IMR-90 (cell line): ENCODE data around the gene ACAP1. TPM values are rescaled to one million over a fixed set of nuclear protein-coding genes. Genes with fewer than 3 reads are reported as not detected.

Source experiments
- ATAC-seq: fragments of 200-7000 bp; cut with Tn5 transposase; 2 replicates; pipeline ENCODE4 v1.9.1; 2020; ENCODE audit warnings: low read depth, mild to moderate bottlenecking, moderate library complexity
- BruUV-seq: library from RNA; stranded (reverse); fragments of 400-500 nt; replicated peaks from 2 replicates; lab custom pipeline; 2021; lab: Mats Ljungman, UMichigan
- CTCF ChIA-PET: fragments of 300-600 bp; formaldehyde crosslinking; extraction: SDS; loops from one replicate; lab custom pipeline; 2021; ENCODE audit warnings: antibody characterized with exemption; lab: Yijun Ruan, JAX
- POLR2A ChIA-PET: fragments of 300-600 bp; sonication (Branson Sonifier 250); formaldehyde crosslinking; loops from one replicate; lab custom pipeline; 2022; ENCODE audit warnings: antibody characterized with exemption; ENCODE audit not compliant: unreplicated experiment; lab: Charles Lee
- DNase-seq: peaks from one replicate; pipeline ENCODE4 v3.0.0; 2013
- H2AFZ ChIP-seq: replicated peaks from 2 replicates; pipeline ENCODE3; 2013; ENCODE audit warnings: low read length, mild to moderate bottlenecking; ENCODE audit not compliant: poor library complexity
- H2AK5ac ChIP-seq: 2 replicates; pipeline ENCODE4 v1.6.1; 2013; ENCODE audit warnings: low read depth, low read length, inconsistent platforms
- H2AK9ac ChIP-seq: replicated peaks from 2 replicates; pipeline ENCODE3; 2013; ENCODE audit warnings: mild to moderate bottlenecking, low read depth, low read length, moderate library complexity; ENCODE audit not compliant: poor library complexity
- H2BK120ac ChIP-seq: 2 replicates; pipeline ENCODE4 v1.6.1; 2013; ENCODE audit warnings: low read depth, low read length, inconsistent platforms
- H2BK15ac ChIP-seq: 3 replicates; pipeline ENCODE4 v1.6.1; 2013; ENCODE audit warnings: low read depth, low read length, inconsistent platforms
- H2BK20ac ChIP-seq: 2 replicates; pipeline ENCODE4 v1.6.1; 2013; ENCODE audit warnings: low read depth, mild to moderate bottlenecking, inconsistent platforms, low read length, moderate library complexity
- H2BK5ac ChIP-seq: 2 replicates; pipeline ENCODE4 v1.6.1; 2013; ENCODE audit warnings: mild to moderate bottlenecking, low read depth, low read length, inconsistent platforms; ENCODE audit not compliant: poor library complexity, severe bottlenecking
- H3K14ac ChIP-seq: replicated peaks from 2 replicates; pipeline ENCODE4 v1.6.1; 2013; ENCODE audit warnings: low read depth, low read length, inconsistent platforms
- H3K18ac ChIP-seq: 2 replicates; pipeline ENCODE4 v1.6.1; 2013; ENCODE audit warnings: low read depth, low read length, control low read depth
- H3K23ac ChIP-seq: 2 replicates; pipeline ENCODE4 v1.6.1; 2013; ENCODE audit warnings: low read depth, low read length, inconsistent platforms
- H3K27ac ChIP-seq: 2 replicates; pipeline ENCODE4 v1.5.1; 2013; ENCODE audit warnings: mild to moderate bottlenecking, control low read depth, low read length; ENCODE audit not compliant: insufficient read depth
- H3K27me3 ChIP-seq: 2 replicates; pipeline ENCODE4 v1.6.1; 2013; ENCODE audit warnings: low read length; ENCODE audit not compliant: control insufficient read depth, insufficient read depth
- H3K36me3 ChIP-seq: 2 replicates; pipeline ENCODE4 v1.6.1; 2013; ENCODE audit warnings: low read length, mixed read lengths; ENCODE audit not compliant: control insufficient read depth, insufficient read depth
- H3K4ac ChIP-seq: 2 replicates; pipeline ENCODE4 v1.6.1; 2013; ENCODE audit warnings: low read depth, low read length, inconsistent platforms
- H3K4me1 ChIP-seq: 2 replicates; pipeline ENCODE4 v1.6.1; 2013; ENCODE audit warnings: low read length, mixed read lengths; ENCODE audit not compliant: control insufficient read depth, insufficient read depth
- H3K4me2 ChIP-seq: 2 replicates; pipeline ENCODE4 v1.6.1; 2013; ENCODE audit warnings: low read depth, mild to moderate bottlenecking, control low read depth, low read length, moderate library complexity
- H3K4me3 ChIP-seq: 2 replicates; pipeline ENCODE4 v1.5.1; 2013; ENCODE audit warnings: low read depth, mild to moderate bottlenecking, control low read depth, low read length, moderate library complexity; ENCODE audit not compliant: insufficient read depth
- H3K56ac ChIP-seq: 2 replicates; pipeline ENCODE4 v1.6.1; 2013; ENCODE audit warnings: low read length, inconsistent platforms; ENCODE audit not compliant: insufficient read depth; ENCODE audit errors: extremely low read depth
- H3K79me1 ChIP-seq, 2 experiments: 2 replicates each; pipeline ENCODE4 v1.6.1; 2013; ENCODE audit warnings: low read length in 2 of 2, inconsistent platforms in 1 of 2, low read depth in 1 of 2
- H3K9ac ChIP-seq: 2 replicates; pipeline ENCODE4 v1.6.1; 2013; ENCODE audit warnings: low read depth, low read length, control low read depth
- H3K9me1 ChIP-seq: 2 replicates; pipeline ENCODE4 v1.6.1; 2013; ENCODE audit warnings: low read length, inconsistent platforms; ENCODE audit not compliant: insufficient read depth
- H3K9me3 ChIP-seq: 2 replicates; pipeline ENCODE4 v1.6.1; 2013; ENCODE audit warnings: low read length; ENCODE audit not compliant: control insufficient read depth, insufficient read depth
- H4K20me1 ChIP-seq: 2 replicates; pipeline ENCODE4 v1.6.1; 2013; ENCODE audit warnings: low read length, inconsistent platforms; ENCODE audit not compliant: insufficient read depth
- H4K5ac ChIP-seq: 2 replicates; pipeline ENCODE4 v1.6.1; 2013; ENCODE audit warnings: mild to moderate bottlenecking, low read depth, low read length, control low read depth
- H4K8ac ChIP-seq, 2 experiments: 2 replicates each; pipeline ENCODE4 v1.6.1; 2013; ENCODE audit warnings: low read depth in 2 of 2, low read length in 2 of 2, control low read depth in 1 of 2, inconsistent platforms in 1 of 2
- H4K91ac ChIP-seq: 2 replicates; pipeline ENCODE4 v1.6.1; 2013; ENCODE audit warnings: low read depth, low read length, inconsistent platforms; ENCODE audit not compliant: insufficient read depth
- BHLHE40 ChIP-seq: fragments of 150-350 bp; IDR thresholded peaks from 2 replicates; pipeline ENCODE4 v1.6.1; 2016; ENCODE audit warnings: mild to moderate bottlenecking, low read depth, low read length
- CHD1 ChIP-seq: IDR thresholded peaks from 2 replicates; pipeline ENCODE4 v1.6.1; 2012; ENCODE audit warnings: low read depth, low read length, improper control_type of control experiment
- CTCF ChIP-seq: conservative IDR thresholded peaks from 2 replicates; pipeline ENCODE4 v1.5.1; 2012; ENCODE audit warnings: mild to moderate bottlenecking, low read depth, low read length, improper control_type of control experiment
- ELK1 ChIP-seq: fragments of 150-350 bp; IDR thresholded peaks from 2 replicates; pipeline ENCODE4 v1.6.1; 2016; ENCODE audit warnings: low read depth, mild to moderate bottlenecking, low read length, moderate library complexity, borderline replicate concordance
- FOS ChIP-seq: fragments of 150-350 bp; IDR thresholded peaks from 2 replicates; pipeline ENCODE4 v1.6.1; 2016; ENCODE audit warnings: low read depth, low read length
- MAZ ChIP-seq: IDR thresholded peaks from 2 replicates; pipeline ENCODE4 v1.6.1; 2012; ENCODE audit warnings: low read depth, mild to moderate bottlenecking, low read length, improper control_type of control experiment, moderate library complexity, borderline replicate concordance
- MXI1 ChIP-seq: IDR thresholded peaks from 2 replicates; pipeline ENCODE4 v1.6.1; 2012; ENCODE audit warnings: low read depth, mild to moderate bottlenecking, low read length, moderate library complexity, borderline replicate concordance
- POLR2A ChIP-seq: IDR thresholded peaks from 2 replicates; pipeline ENCODE4 v1.6.1; 2012; ENCODE audit warnings: mild to moderate bottlenecking, low read depth, low read length
- RCOR1 ChIP-seq: IDR thresholded peaks from 2 replicates; pipeline ENCODE4 v1.6.1; 2012; ENCODE audit warnings: mild to moderate bottlenecking, low read length, improper control_type of control experiment; ENCODE audit not compliant: insufficient replicate concordance
- RFX5 ChIP-seq: IDR thresholded peaks from 2 replicates; pipeline ENCODE4 v1.8.0; 2012; ENCODE audit warnings: low read depth, mild to moderate bottlenecking, low read length, moderate library complexity
- USF2 ChIP-seq: fragments of 150-350 bp; IDR thresholded peaks from 2 replicates; pipeline ENCODE4 v1.6.1; 2017; ENCODE audit warnings: mild to moderate bottlenecking, antibody characterized with exemption, low read length, low read depth
- WGBS, 2 experiments: methylation state at CpG; one replicate each; pipeline versions ENCODE4 v1.1.5 to v1.1.7; 2013; ENCODE audit warnings: missing lambda C conversion rate in 2 of 2; ENCODE audit not compliant: insufficient read length in 1 of 2; ENCODE audit errors: extremely low coverage in 2 of 2; 5-methylcytosine and 5-hydroxymethylcytosine counted together
- dilution Hi-C: fragments of 300-500 bp; cut with HindIII; formaldehyde crosslinking; loops from one replicate; pipeline ENCODE4 v1.14.3; 2018; ENCODE audit warnings: low sequenced_read_pairs; ENCODE audit not compliant: unreplicated experiment
- in situ Hi-C: fragments of 300-500 bp; cut with MboI; formaldehyde crosslinking; loops from 3 replicates; pipeline ENCODE4 v1.14.3; 2019; ENCODE audit warnings: low sequenced_read_pairs, inconsistent platforms, mixed read lengths
- intact Hi-C: fragments of 100-400 bp; cut with micrococcal nuclease; formaldehyde crosslinking; loops from 2 replicates; pipeline ENCODE4 v1.10.0; 2022
- polyA plus RNA-seq, 3 experiments: library from polyadenylated mRNA; depleted of rRNA; stranded (reverse); fragments of >200 nt; gene quantifications; 2 replicates each; pipeline ENCODE4 v1.2.3, GENCODE V29; 2012; ENCODE audit warnings: low replicate concordance in 1 of 3
- total RNA-seq: library from RNA; depleted of rRNA; stranded (reverse); fragments of >200 nt; gene quantifications from 2 replicates; pipeline ENCODE4 v1.2.3, GENCODE V29; 2012

The ACAP1 gene
- total and polyA plus RNA-seq, 2 of the 4 experiments (the other 2 are of a cell fraction) = under 0.01 to 2.1 TPM

GRCh38 chr17:7379134-7379533, 42.8 kb downstream of the ACAP1 start:
- in situ Hi-C loops = no loop called here
- Histone ChIP-seq H4K8ac (no peak overlapping the region), H3K23ac (no peak overlapping the region), H3K36me3 (no peaks in the 10 kb centered on the region), H4K20me1 (no peaks in the 10 kb centered on the region), H3K18ac (no peak overlapping the region), H3K14ac (no peak overlapping the region), H3K4me2 (no peak overlapping the region), H3K9me1 (peaks cover 2% of the 10 kb centered on the region; the same call in 1 of the 2 replicates), H3K9me3 (peaks cover 10% of the 10 kb centered on the region; the same call in 1 of the 2 replicates), H3K4me3 (no peak overlapping the region), H2BK20ac (no peak overlapping the region), H3K27ac (no peak overlapping the region), H2BK15ac (no peak overlapping the region), H2AFZ (no peak overlapping the region), H3K4me1 (peaks cover 7% of the 10 kb centered on the region; the same call in 1 of the 2 replicates), H4K5ac (no peak overlapping the region), H3K79me1 (no peaks in the 10 kb centered on the region), H3K9ac (no peak overlapping the region), H2AK9ac (no peak overlapping the region), H2AK5ac (no peak overlapping the region), H3K56ac (no peak overlapping the region), H2BK5ac (no peak overlapping the region), H2BK120ac (no peak overlapping the region), H3K27me3 (peaks cover 26% of the 10 kb centered on the region), H3K4ac (no peak overlapping the region), H4K91ac (no peak overlapping the region)
- CTCF ChIA-PET = no interaction called here
- no peak for TF ChIP-seq CTCF
- no peak for TF ChIP-seq RCOR1
- no peak for TF ChIP-seq FOS
- no peak for TF ChIP-seq USF2
- TF ChIP-seq ELK1 = no peak
- TF ChIP-seq CHD1 = no peak
- no peak for TF ChIP-seq MAZ
- no peak for TF ChIP-seq RFX5
- TF ChIP-seq POLR2A = no peak
- no peak for TF ChIP-seq MXI1
- no peak for TF ChIP-seq BHLHE40
- no CpG with 5 or more reads among the region's 3 CpGs for WGBS, 2 experiments
- ATAC-seq (no peak), DNase-seq (no peak)
- POLR2A ChIA-PET = no interaction called here
- intact Hi-C loops = no loop called here
- BruUV-seq = no TSS peak
- dilution Hi-C loops = no loop called here
